DMS 273 (cell line): ENCODE measurements around the gene ZNF280D.
"Not testable (repeated sequence)": the region's sequence is repeated elsewhere in the genome, so short reads cannot be mapped to it uniquely, and the experiment has no call there.

Experiments
- DNase-seq: peaks from one replicate; lab custom pipeline; 2025; ENCODE audit not compliant: unreplicated experiment; lab: John Stamatoyannopoulos, UW

Gene ZNF280D

DNA sequence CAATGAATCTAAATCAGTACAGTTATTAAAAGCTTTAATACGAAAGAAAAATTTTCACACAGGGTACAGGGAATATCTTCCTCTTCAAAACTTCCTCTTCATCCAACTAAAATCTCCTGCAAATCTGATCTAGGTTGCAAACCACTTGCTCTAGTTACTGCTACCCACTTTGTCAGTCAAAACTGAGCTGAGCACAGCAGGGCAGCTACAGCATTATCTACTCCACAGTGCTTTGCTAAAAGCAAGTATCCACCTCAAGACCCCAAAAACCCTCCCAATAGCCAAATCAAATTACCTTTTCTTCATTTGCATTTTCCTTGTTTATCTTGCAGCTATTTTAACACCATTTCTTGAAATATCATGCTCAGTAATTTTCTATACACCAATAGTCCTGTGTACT, 14.7 kb downstream of the ZNF280D start:
- no peak for DNase-seq

DNA sequence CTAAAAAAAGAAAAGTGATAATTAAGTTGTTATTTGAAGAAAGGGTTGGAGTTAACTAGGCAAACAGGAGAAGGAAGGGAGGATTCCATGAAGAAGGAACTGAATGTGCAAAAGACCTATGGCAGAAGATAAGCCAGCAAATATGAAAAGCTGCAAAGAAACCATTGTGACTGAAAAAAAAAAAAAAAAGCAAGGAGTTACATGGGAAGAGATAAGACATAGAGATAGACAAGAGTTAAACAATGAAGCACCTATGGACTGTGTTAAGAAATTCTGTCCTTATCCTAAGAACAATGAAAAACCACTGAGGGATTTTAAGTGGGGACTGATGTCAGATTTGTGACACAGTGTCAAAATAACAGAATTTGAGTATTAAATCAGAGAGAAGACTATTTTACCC, 17.0 kb downstream of the ZNF280D start:
- no peak for DNase-seq

GRCh38 chr15:56715220-56715619, 18.1 kb downstream of the ZNF280D start:
- DNase-seq = no peak

- not testable (repeated sequence) for DNase-seq
Observed at GRCh38 chr15:56709502-56709901, 23.8 kb downstream of the ZNF280D start.

GRCh38 chr15:56699743-56700142, 33.6 kb downstream of the ZNF280D start:
- no peak for DNase-seq

GRCh38 chr15:56698270-56698669, 35.0 kb downstream of the ZNF280D start:
- no peak for DNase-seq

GRCh38 chr15:56693761-56694160, 39.5 kb downstream of the ZNF280D start:
- DNase-seq = peak; percentile 37

GRCh38 chr15:56690733-56691132, 42.6 kb downstream of the ZNF280D start:
- DNase-seq = no peak

- no peak for DNase-seq
Observed at GRCh38 chr15:56683908-56684307, 49.4 kb downstream of the ZNF280D start.

DNA sequence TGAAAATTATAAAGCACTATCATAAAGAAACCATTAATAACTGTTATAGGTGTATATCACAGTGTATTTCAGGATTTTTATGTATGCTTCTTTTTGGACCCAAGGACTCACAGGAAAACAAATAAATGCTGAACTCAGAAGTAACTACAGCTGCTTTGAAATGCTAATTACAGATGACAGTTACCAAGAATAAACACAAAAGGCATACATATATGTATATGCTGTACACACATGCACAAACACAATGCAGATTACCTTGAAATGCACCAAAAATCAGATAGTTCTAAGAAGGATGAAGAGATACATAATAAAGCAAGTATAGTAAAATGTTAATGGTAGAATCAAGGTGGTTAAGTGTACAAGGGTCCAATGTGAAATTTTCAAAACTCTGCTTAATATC, 52.2 kb downstream of the ZNF280D start:
- no peak for DNase-seq

DNA sequence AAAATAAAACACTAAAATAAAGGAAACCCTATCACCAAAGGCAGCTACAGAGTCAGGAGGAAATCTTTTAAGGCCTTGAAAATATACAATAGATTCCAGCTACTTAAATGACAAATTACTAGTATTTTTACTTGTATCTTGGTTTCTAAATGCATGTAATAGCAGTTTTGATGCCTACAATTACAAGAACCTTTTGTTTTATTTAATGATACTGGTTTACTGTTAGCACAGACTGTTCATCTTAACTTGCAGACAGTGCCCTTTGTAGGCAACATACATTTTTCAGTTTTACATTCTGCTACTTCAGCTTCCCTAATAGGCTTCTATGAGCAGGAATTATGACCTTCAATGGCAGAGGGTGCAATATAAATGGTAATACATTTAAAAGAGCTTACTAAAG, 54.1 kb downstream of the ZNF280D start:
- DNase-seq = no peak

GRCh38 chr15:56678571-56678970, 54.7 kb downstream of the ZNF280D start:
- DNase-seq = no peak

GRCh38 chr15:56677271-56677670, 56.0 kb downstream of the ZNF280D start:
- no peak for DNase-seq

DNA sequence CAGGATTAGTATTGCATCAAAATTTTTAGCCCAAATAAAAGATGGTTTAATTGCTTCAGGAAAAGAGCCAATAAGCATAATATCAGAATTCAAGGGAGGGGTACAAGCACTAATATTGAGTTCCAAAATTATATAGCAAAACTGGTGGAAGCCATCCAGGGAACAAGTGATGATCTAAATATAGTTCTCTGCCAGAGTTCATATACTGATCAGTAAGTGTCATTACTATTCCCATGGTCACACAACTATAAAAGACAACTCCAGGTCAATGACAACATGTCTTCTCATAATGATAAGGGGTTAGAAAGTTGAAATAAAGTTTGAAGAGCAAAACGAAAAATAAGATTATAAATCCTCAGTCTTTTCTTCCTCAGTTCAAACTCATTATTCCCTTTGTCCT, 57.4 kb downstream of the ZNF280D start:
- DNase-seq = no peak

DNA sequence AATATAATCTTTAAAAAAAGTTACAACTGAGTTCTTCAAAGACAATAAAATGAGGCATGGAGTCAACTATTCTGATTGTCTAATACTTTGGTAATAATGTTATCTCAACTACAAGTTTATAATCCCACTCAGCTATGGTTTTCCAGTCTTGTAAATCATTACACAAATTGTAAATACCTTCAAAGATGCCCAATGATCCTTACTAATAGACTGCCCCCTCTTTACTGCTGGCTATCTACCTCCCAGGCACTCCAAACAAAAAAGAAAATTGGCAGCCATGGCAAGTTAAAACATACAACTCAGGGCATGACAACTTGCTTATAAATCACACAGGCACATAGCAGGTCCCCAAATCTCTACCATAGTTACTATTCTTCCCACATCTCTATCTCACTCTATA, 58.5 kb downstream of the ZNF280D start:
- no peak for DNase-seq

DNA sequence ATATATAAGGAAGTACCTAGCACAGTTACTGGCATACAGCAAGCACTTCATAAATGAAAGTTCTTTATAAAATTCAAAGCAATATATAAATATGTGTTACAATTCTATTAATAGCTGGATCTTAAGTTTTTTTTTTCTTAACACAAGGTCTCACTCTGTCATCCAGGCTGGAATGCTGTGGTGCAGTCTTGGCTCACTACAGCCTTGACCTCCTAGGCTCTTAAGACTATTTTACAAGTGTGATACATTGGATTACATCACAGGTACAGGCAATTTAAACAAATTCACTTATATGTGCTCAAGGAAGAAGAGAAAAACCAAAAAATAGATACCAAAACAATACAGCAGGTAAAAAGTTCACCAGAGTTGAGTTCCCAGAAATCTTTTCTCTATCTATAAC, 60.6 kb downstream of the ZNF280D start:
- DNase-seq = no peak

DNA sequence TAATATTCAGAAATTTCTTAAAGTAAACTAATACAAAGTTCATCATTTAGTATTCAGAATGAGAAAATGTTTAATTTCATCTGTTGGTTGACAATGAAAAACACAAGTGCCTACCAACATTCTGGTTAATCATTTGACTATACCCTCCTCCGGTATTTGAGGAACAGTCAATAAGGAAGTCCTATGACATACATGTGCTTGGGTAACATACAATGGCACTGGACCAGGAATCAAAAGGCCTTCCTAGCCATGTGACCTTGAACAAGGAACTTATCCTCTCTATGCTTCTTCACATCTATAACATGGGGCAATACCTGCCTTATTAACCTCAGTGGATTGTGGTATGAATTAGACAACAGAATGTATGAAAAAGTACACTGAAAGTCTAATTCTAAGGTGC, 65.8 kb downstream of the ZNF280D start:
- no peak for DNase-seq

GRCh38 chr15:56660943-56661342, 72.4 kb downstream of the ZNF280D start:
- no peak for DNase-seq

GRCh38 chr15:56659197-56659596, 74.1 kb downstream of the ZNF280D start:
- DNase-seq = no peak

DNA sequence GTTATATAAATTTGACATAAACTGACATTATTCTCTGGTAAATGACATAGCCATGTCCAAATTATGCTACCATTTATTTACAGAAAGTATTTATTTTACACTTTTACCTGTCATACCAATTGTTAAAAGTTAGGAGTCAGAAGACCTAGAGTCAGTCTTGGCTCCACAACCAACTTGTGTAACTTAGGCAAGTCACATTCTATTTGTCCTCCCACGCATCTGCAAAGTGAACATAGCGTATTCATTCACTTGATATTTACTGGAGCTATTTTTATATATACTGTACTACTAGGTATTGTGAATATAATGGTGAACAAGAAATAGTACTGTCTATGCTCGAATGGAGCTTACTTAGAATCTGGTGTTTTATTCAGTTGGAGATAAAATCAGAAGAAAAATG, 78.7 kb downstream of the ZNF280D start:
- no peak for DNase-seq

DNA sequence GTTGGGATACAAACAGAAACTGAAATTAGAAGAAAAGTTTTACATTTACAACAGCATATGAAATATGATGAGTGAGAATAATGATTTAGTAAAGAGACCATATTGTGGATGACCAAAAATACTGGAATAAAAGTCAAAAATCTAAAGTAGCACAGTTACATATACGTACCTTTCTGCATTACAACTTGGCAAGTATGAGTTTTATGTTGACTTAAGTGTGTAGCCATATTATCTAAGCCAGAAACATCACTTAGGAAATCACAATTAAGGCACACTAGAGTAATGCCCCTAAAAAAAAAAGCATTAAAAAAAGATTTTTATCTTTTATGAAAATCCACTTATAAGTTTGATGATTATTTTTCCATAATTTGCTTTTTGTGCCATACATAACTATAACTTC, 79.1 kb downstream of the ZNF280D start:
- DNase-seq = no peak

GRCh38 chr15:56653787-56654186, 79.5 kb downstream of the ZNF280D start:
- no peak for DNase-seq

- DNase-seq = no peak
Observed at GRCh38 chr15:56653107-56653506, 80.2 kb downstream of the ZNF280D start.

- DNase-seq = no peak
Observed at GRCh38 chr15:56648311-56648710, 85.0 kb downstream of the ZNF280D start.
